ENCODE results near the gene SCAPER.

DNA sequence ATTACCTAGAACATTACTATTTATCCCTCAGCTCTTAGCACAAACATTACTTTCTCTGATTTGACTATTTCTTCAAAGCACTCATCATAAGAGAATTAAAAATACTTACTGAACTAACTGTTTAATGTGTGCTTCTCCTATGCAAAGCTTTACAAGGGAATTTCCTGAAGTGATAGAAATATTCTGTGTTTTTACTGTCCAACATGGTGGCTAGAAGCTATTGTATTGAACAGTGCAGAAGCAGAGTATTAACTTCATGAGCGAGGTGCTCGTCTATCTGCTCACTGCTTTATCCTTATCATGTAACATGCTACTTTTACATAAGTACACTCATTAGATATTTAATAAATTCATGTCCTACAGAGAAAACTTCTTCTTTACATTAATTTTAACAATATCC is 329.5 kb downstream of the SCAPER start:
- TF ChIP-seq, protein P1, sequence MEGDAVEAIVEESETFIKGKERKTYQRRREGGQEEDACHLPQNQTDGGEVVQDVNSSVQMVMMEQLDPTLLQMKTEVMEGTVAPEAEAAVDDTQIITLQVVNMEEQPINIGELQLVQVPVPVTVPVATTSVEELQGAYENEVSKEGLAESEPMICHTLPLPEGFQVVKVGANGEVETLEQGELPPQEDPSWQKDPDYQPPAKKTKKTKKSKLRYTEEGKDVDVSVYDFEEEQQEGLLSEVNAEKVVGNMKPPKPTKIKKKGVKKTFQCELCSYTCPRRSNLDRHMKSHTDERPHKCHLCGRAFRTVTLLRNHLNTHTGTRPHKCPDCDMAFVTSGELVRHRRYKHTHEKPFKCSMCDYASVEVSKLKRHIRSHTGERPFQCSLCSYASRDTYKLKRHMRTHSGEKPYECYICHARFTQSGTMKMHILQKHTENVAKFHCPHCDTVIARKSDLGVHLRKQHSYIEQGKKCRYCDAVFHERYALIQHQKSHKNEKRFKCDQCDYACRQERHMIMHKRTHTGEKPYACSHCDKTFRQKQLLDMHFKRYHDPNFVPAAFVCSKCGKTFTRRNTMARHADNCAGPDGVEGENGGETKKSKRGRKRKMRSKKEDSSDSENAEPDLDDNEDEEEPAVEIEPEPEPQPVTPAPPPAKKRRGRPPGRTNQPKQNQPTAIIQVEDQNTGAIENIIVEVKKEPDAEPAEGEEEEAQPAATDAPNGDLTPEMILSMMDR (IDR thresholded peaks at IDR 0.05 in 2 of 3, conservative IDR thresholded peaks at IDR 0.05 in 1 of 3; ENCODE audit: control insufficient read depth in 2 of 3, extremely low read depth in 1 of 3, insufficient read depth in 1 of 3, low read depth in 3 of 3, low read length in 3 of 3): no peak
- TF ChIP-seq, protein P2, sequence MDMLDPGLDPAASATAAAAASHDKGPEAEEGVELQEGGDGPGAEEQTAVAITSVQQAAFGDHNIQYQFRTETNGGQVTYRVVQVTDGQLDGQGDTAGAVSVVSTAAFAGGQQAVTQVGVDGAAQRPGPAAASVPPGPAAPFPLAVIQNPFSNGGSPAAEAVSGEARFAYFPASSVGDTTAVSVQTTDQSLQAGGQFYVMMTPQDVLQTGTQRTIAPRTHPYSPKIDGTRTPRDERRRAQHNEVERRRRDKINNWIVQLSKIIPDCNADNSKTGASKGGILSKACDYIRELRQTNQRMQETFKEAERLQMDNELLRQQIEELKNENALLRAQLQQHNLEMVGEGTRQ (IDR thresholded peaks at IDR 0.05; ENCODE audit: borderline replicate concordance, low read depth, low read length): no peak
- TF ChIP-seq EZH2 (IDR thresholded peaks at IDR 0.05; ENCODE audit: borderline replicate concordance, control insufficient read depth, low read depth, low read length): no peak
- TF ChIP-seq ZNF207 (IDR thresholded peaks at IDR 0.05; ENCODE audit: borderline replicate concordance): no peak
- no peak for TF ChIP-seq TAF1 (IDR thresholded peaks at IDR 0.05; ENCODE audit: borderline replicate concordance, low read depth, low read length)
- TF ChIP-seq POLR2AphosphoS2 (IDR thresholded peaks at IDR 0.05; ENCODE audit: low read depth, low read length): no peak
- no peak for TF ChIP-seq NFYB (IDR thresholded peaks at IDR 0.05; ENCODE audit: insufficient read depth, low read depth, low read length)
- TF ChIP-seq CBX3 (IDR thresholded peaks at IDR 0.05; ENCODE audit: borderline replicate concordance, low read depth): no peak
- TF ChIP-seq, protein P3, sequence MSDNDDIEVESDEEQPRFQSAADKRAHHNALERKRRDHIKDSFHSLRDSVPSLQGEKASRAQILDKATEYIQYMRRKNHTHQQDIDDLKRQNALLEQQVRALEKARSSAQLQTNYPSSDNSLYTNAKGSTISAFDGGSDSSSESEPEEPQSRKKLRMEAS (IDR thresholded peaks at IDR 0.05; ENCODE audit: low read depth, low read length): no peak
- TF ChIP-seq ZNF592 (IDR thresholded peaks at IDR 0.05): no peak
- no peak for TF ChIP-seq SP1 (IDR thresholded peaks at IDR 0.05; ENCODE audit: low read depth, low read length)
- no peak for TF ChIP-seq TCF12 (IDR thresholded peaks at IDR 0.05; ENCODE audit: low read depth, low read length)
- TF ChIP-seq POLR2A (IDR thresholded peaks at IDR 0.05; ENCODE audit: low read depth, low read length): no peak

All from GM12878 (cell line).